ENCODE measurements around the gene NOTCH1.
A peak's percentile ranks its signal among the peaks of the same experiment; 100 is the strongest.

The NOTCH1 gene

GRCh38 chr9:136570191-136570845 is 24.5 kb upstream of the NOTCH1 start:
- Histone ChIP-seq H3K4me3 (ENCODE audit: severe bottlenecking) (no peak overlapping the region), H3K9me3 (ENCODE audit: severe bottlenecking) (no peaks in the 10 kb centered on the region), H3K36me3 (ENCODE audit: low read depth) (no peaks in the 10 kb centered on the region), H3K27me3 (ENCODE audit: insufficient read depth, poor library complexity, severe bottlenecking) (no peaks in the 10 kb centered on the region), H3K4me1 (ENCODE audit: insufficient read depth, poor library complexity, severe bottlenecking) (peaks cover 14% of the 10 kb centered on the region), H3K27ac (ENCODE audit: poor library complexity, severe bottlenecking) (no peak overlapping the region)
- ATAC-seq (ENCODE audit: low read depth) (no peak), DNase-seq (ENCODE audit: low spot score) (no peak)
- TF ChIP-seq CTCF (IDR thresholded peaks at IDR 0.05; ENCODE audit: poor library complexity, severe bottlenecking) = no peak

GRCh38 chr9:136569526-136570148 is 23.8 kb upstream of the NOTCH1 start:
- Histone ChIP-seq H3K27ac (ENCODE audit: poor library complexity, severe bottlenecking) (no peak overlapping the region), H3K9me3 (ENCODE audit: severe bottlenecking) (no peaks in the 10 kb centered on the region), H3K27me3 (ENCODE audit: insufficient read depth, poor library complexity, severe bottlenecking) (no peaks in the 10 kb centered on the region), H3K4me1 (ENCODE audit: insufficient read depth, poor library complexity, severe bottlenecking) (peaks cover 19% of the 10 kb centered on the region), H3K36me3 (ENCODE audit: low read depth) (no peaks in the 10 kb centered on the region), H3K4me3 (ENCODE audit: severe bottlenecking) (no peak overlapping the region)
- no peak for TF ChIP-seq CTCF (IDR thresholded peaks at IDR 0.05; ENCODE audit: poor library complexity, severe bottlenecking)
- no peak for DNase-seq (ENCODE audit: low spot score)
- ATAC-seq (ENCODE audit: low read depth) = no peak

DNA sequence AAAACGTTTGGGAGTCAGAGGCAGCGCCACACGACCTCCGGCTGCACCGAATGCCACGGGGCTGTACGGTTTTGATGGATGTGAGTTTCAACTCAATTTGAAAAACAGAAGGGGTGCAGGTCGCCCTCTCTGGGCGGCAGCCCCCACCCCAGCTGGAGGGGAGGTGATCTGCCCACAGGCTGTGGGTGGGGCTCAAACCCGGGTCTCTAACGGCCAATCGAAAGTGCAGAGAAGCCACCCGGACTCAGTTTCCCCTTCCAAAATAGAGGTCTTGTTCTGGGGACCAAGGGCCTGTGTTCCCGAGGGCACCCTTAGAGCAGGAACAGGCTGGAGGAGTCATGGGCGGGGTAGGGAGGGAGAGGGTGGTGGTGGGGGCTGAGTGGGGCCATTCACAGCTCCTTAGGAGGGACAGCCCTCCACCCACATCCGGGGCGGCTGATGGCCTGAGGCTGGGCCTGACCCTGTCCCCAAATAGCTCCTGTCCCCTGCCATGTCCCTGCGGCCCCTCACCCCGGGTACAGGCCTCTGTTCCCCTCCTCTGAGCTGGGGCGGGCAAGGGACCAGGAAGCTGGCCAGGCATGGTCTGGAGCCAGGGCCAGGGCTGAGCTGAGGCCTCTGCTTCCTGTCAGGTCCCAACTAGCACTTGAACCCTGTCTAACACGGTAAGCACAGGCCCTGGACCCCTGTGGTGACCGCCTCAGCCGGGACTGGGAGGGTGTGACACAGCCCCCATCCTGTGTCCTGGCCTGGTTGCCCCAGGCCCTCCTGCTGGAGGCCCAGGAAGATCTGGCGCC is 22.6 kb upstream of the NOTCH1 start:
- no peak for ATAC-seq (ENCODE audit: low read depth)
- Histone ChIP-seq H3K9me3 (ENCODE audit: severe bottlenecking) (no peaks in the 10 kb centered on the region), H3K36me3 (ENCODE audit: low read depth) (no peaks in the 10 kb centered on the region), H3K27ac (ENCODE audit: poor library complexity, severe bottlenecking) (peak overlapping the region; percentile 59), H3K4me3 (ENCODE audit: severe bottlenecking) (no peak overlapping the region), H3K27me3 (ENCODE audit: insufficient read depth, poor library complexity, severe bottlenecking) (no peaks in the 10 kb centered on the region), H3K4me1 (ENCODE audit: insufficient read depth, poor library complexity, severe bottlenecking) (peaks cover 24% of the 10 kb centered on the region)
- DNase-seq (ENCODE audit: low spot score) = no peak
- TF ChIP-seq CTCF (IDR thresholded peaks at IDR 0.05; ENCODE audit: poor library complexity, severe bottlenecking) = no peak

DNA sequence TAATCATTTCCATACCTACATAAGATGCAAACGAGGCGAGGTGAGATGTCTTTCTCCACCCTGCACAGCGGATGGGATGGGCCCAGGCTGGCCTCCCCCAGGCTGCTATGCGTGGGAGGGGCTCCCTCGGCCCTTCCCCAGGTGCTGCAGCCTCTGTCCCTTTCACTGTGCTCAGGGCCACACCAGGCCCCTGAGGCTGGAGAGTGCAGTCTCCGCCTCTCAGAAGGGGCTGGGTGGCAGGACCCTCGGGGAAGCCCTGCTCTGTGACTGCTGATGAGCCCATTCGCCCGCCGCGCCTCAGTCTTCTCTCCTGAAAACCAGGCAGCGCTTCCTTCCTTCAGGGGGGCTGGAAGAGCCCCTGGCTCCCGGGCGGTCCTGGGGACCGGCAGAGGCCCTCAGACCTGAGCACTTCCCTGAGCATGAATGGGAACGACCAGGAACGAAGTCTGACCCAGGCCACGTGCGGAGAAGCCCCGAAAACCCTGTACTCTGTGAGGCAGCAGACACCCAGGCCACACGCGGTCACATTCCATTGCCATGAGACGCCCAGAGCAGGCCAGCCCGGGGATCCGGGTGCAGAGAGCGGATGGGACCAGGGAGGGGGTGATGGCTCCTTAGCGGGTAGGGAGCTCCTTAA is 21.9 kb upstream of the NOTCH1 start:
- Histone ChIP-seq H3K27me3 (ENCODE audit: insufficient read depth, poor library complexity, severe bottlenecking) (no peaks in the 10 kb centered on the region), H3K27ac (ENCODE audit: poor library complexity, severe bottlenecking) (peak overlapping the region; percentile 59), H3K9me3 (ENCODE audit: severe bottlenecking) (no peaks in the 10 kb centered on the region), H3K4me3 (ENCODE audit: severe bottlenecking) (no peak overlapping the region), H3K36me3 (ENCODE audit: low read depth) (no peaks in the 10 kb centered on the region), H3K4me1 (ENCODE audit: insufficient read depth, poor library complexity, severe bottlenecking) (peaks cover 24% of the 10 kb centered on the region)
- ATAC-seq (ENCODE audit: low read depth) = peak; percentile 89
- DNase-seq (ENCODE audit: low spot score) = peak; percentile 89
- no peak for TF ChIP-seq CTCF (IDR thresholded peaks at IDR 0.05; ENCODE audit: poor library complexity, severe bottlenecking)
